T47D (cell line): ENCODE measurements around the gene MERTK.

Experiments
- DNase-seq, 2 experiments: peaks; one replicate each; pipeline versions ENCODE4 v3.0.0 to v3.0.0-alpha.2; 2011 to 2012; ENCODE audit warnings: low read depth in 1 of 2, low spot score in 1 of 2
- JUND ChIP-seq: IDR thresholded peaks from 2 replicates; pipeline ENCODE4 v1.6.1; 2012; ENCODE audit warnings: low read depth
- in situ Hi-C: cut with HindIII; loops from 2 replicates; pipeline ENCODE4 v1.10.0; 2016; ENCODE audit warnings: low sequenced_read_pairs, low pct_unique_long_range_greater_than_20kb

MERTK gene

GRCh38 chr2:112075490-112076260 lies 177.3 kb downstream of the MERTK start:
- DNase-seq, result no peak
- TF ChIP-seq JUND, result no peak
- in situ Hi-C loops, result no loop called here

- in situ Hi-C loops, result no loop called here
- TF ChIP-seq JUND, result no peak
- DNase-seq, result no peak
Observed at GRCh38 chr2:112077814-112078213, 179.4 kb downstream of the MERTK start.
